Effector memory CD4-positive, alpha-beta T cell (primary cell): ENCODE measurements around the gene NDST1.

Experiments
- DNase-seq, 3 donors: peaks; one replicate each; pipeline ENCODE4 v3.0.0-alpha.2; 2020
- H3K27ac ChIP-seq: 2 replicates; pipeline ENCODE4 v1.7.0; 2013; ENCODE audit warnings: mild to moderate bottlenecking, low read length, moderate library complexity; ENCODE audit not compliant: insufficient read depth, poor library complexity, severe bottlenecking
- H3K27me3 ChIP-seq: replicated peaks from 2 replicates; pipeline ENCODE4 v1.7.0; 2013; ENCODE audit warnings: mild to moderate bottlenecking, low read length; ENCODE audit not compliant: insufficient read depth, control insufficient read depth, poor library complexity, severe bottlenecking
- H3K36me3 ChIP-seq: 2 replicates; pipeline ENCODE4 v1.7.0; 2013; ENCODE audit warnings: mild to moderate bottlenecking, low read length, moderate library complexity; ENCODE audit not compliant: control insufficient read depth, insufficient read depth
- H3K4me1 ChIP-seq: 2 replicates; pipeline ENCODE4 v1.7.0; 2013; ENCODE audit warnings: low read length, mild to moderate bottlenecking; ENCODE audit not compliant: control insufficient read depth, insufficient read depth, poor library complexity, severe bottlenecking
- H3K4me3 ChIP-seq: 2 replicates; pipeline ENCODE4 v1.7.0; 2013; ENCODE audit warnings: low read length, low read depth, mild to moderate bottlenecking; ENCODE audit not compliant: insufficient read depth, poor library complexity, severe bottlenecking
- H3K9me3 ChIP-seq: 2 replicates; pipeline ENCODE4 v1.7.0; 2013; ENCODE audit warnings: mild to moderate bottlenecking, low read length, moderate library complexity; ENCODE audit not compliant: control insufficient read depth

Gene NDST1

GRCh38 chr5:150574818-150575547, 67.1 kb downstream of the NDST1 start:
- no peak for DNase-seq
- no peaks in the 10 kb centered on the region for H3K27me3 ChIP-seq
- H3K4me1 ChIP-seq: no peaks in the 10 kb centered on the region
- H3K27ac ChIP-seq: no peak overlapping the region
- H3K9me3 ChIP-seq: no peaks in the 10 kb centered on the region
- no peaks in the 10 kb centered on the region for H3K36me3 ChIP-seq
- no peak overlapping the region for H3K4me3 ChIP-seq

GRCh38 chr5:150575745-150576448, 68.0 kb downstream of the NDST1 start:
- Histone ChIP-seq H3K4me1 (no peaks in the 10 kb centered on the region), H3K27ac (no peak overlapping the region), H3K36me3 (no peaks in the 10 kb centered on the region), H3K4me3 (no peak overlapping the region), H3K27me3 (no peaks in the 10 kb centered on the region), H3K9me3 (no peaks in the 10 kb centered on the region)
- no peak for DNase-seq

GRCh38 chr5:150576449-150576949, 68.6 kb downstream of the NDST1 start:
- no peak for DNase-seq

GRCh38 chr5:150577378-150578139, 69.6 kb downstream of the NDST1 start:
- Histone ChIP-seq H3K4me3 (no peak overlapping the region), H3K27ac (no peak overlapping the region), H3K36me3 (no peaks in the 10 kb centered on the region), H3K4me1 (no peaks in the 10 kb centered on the region), H3K27me3 (no peaks in the 10 kb centered on the region), H3K9me3 (no peaks in the 10 kb centered on the region)
- DNase-seq: no peak

More at GRCh38 chr5:150576449-150576949, 68.6 kb downstream of the NDST1 start:
- Histone ChIP-seq H3K4me3 (no peak overlapping the region), H3K27ac (no peak overlapping the region), H3K27me3 (no peaks in the 10 kb centered on the region), H3K9me3 (no peaks in the 10 kb centered on the region), H3K4me1 (no peaks in the 10 kb centered on the region), H3K36me3 (no peaks in the 10 kb centered on the region)

GRCh38 chr5:150578781-150579461, 71.0 kb downstream of the NDST1 start:
- DNase-seq: no peak
- H3K4me1 ChIP-seq: no peaks in the 10 kb centered on the region
- no peaks in the 10 kb centered on the region for H3K36me3 ChIP-seq
- no peaks in the 10 kb centered on the region for H3K27me3 ChIP-seq
- no peaks in the 10 kb centered on the region for H3K9me3 ChIP-seq
- H3K4me3 ChIP-seq: no peak overlapping the region
- H3K27ac ChIP-seq: no peak overlapping the region

GRCh38 chr5:150579462-150580400, 71.8 kb downstream of the NDST1 start:
- Histone ChIP-seq H3K9me3 (no peaks in the 10 kb centered on the region), H3K4me1 (no peaks in the 10 kb centered on the region), H3K36me3 (no peaks in the 10 kb centered on the region), H3K27me3 (no peaks in the 10 kb centered on the region), H3K27ac (no peak overlapping the region), H3K4me3 (no peak overlapping the region)
- DNase-seq: no peak

- H3K36me3 ChIP-seq: no peaks in the 10 kb centered on the region
- DNase-seq: no peak
Observed at GRCh38 chr5:150580917-150581316, 73.0 kb downstream of the NDST1 start.

GRCh38 chr5:150582241-150583109, 74.5 kb downstream of the NDST1 start:
- DNase-seq: no peak
- H3K9me3 ChIP-seq: no peaks in the 10 kb centered on the region
- H3K36me3 ChIP-seq: no peaks in the 10 kb centered on the region
- H3K4me3 ChIP-seq: no peak overlapping the region
- no peaks in the 10 kb centered on the region for H3K27me3 ChIP-seq
- H3K27ac ChIP-seq: no peak overlapping the region
- no peaks in the 10 kb centered on the region for H3K4me1 ChIP-seq

More at GRCh38 chr5:150580917-150581316, 73.0 kb downstream of the NDST1 start:
- H3K9me3 ChIP-seq: no peaks in the 10 kb centered on the region
- H3K27ac ChIP-seq: no peak overlapping the region
- no peaks in the 10 kb centered on the region for H3K4me1 ChIP-seq
- no peaks in the 10 kb centered on the region for H3K27me3 ChIP-seq
- no peak overlapping the region for H3K4me3 ChIP-seq
